Breast epithelium (tissue), 4 donors: ENCODE measurements around the gene IL1RN. TPM values are rescaled to one million over a fixed set of nuclear protein-coding genes. Genes with fewer than 3 reads are reported as not detected.

Experiments
- DNase-seq, 2 donors: peaks; one replicate each; pipeline ENCODE4 v3.0.0-alpha.2; 2019; ENCODE audit warnings: low spot score in 2 of 2
- H3K27ac ChIP-seq, 2 donors: fragments of 200-600 bp; sonication (generic) in 1 of 2; one replicate each; pipeline ENCODE4 v1.5.1; 2016 to 2019; ENCODE audit warnings: mild to moderate bottlenecking in 1 of 2
- H3K27me3 ChIP-seq, 2 donors: fragments of 200-600 bp; sonication (generic) in 1 of 2; one replicate each; pipeline versions ENCODE4 v1.5.1 to v1.6.0; 2017 to 2019; ENCODE audit warnings: control low read depth in 1 of 2, mild to moderate bottlenecking in 1 of 2
- H3K36me3 ChIP-seq: fragments of 200-600 bp; one replicate; pipeline ENCODE4 v1.5.1; 2019
- H3K4me1 ChIP-seq, 2 donors: fragments of 200-600 bp; sonication (generic); one replicate each; pipeline ENCODE4 v1.5.1; 2016 to 2019; ENCODE audit warnings: control low read depth in 1 of 2
- H3K4me3 ChIP-seq, 3 donors: fragments of 200-600 bp; sonication (generic); 1 replicate in 2 of 3; 2 replicates in 1 of 3; pipeline ENCODE4 v1.5.1; 2016 to 2019; ENCODE audit warnings: mild to moderate bottlenecking in 3 of 3, moderate library complexity in 2 of 3
- H3K9me3 ChIP-seq, 2 donors: fragments of 200-600 bp; sonication (generic) in 1 of 2; one replicate each; pipeline ENCODE4 v1.5.1; 2016 to 2019; ENCODE audit warnings: control low read depth in 1 of 2
- POLR2A ChIP-seq: fragments of 450-650 bp; IDR thresholded peaks from one replicate; pipeline ENCODE4 v1.6.1; 2016; ENCODE audit warnings: antibody characterized with exemption, mild to moderate bottlenecking, moderate library complexity
- POLR2AphosphoS5 ChIP-seq, 3 donors: sonication (generic); formaldehyde crosslinking; IDR thresholded peaks; one replicate each; pipeline ENCODE4 v1.6.1; 2017; ENCODE audit warnings: antibody characterized with exemption in 3 of 3
- intact Hi-C: fragments of 100-400 bp; cut with DNase I; formaldehyde crosslinking; loops from one replicate; pipeline ENCODE4 v1.15.1; 2023; ENCODE audit warnings: low total_unique reads
- total RNA-seq, 3 donors: library from RNA; depleted of rRNA; stranded (reverse); fragments of >200 nt; gene quantifications; one replicate each; pipeline ENCODE4 v1.1.0, GENCODE V29; 2016
- TF ChIP-seq, protein P1 (sequence below), 3 donors: fragments of 450-650 bp; IDR thresholded peaks; one replicate each; pipeline ENCODE4 v1.5.1; 2016 to 2017; ENCODE audit warnings: antibody characterized with exemption in 3 of 3, mild to moderate bottlenecking in 3 of 3, moderate library complexity in 3 of 3

Gene IL1RN
- total RNA-seq, 3 donors from 2014 or later = 0.66 to 3.8 (median 1.6) TPM

DNA sequence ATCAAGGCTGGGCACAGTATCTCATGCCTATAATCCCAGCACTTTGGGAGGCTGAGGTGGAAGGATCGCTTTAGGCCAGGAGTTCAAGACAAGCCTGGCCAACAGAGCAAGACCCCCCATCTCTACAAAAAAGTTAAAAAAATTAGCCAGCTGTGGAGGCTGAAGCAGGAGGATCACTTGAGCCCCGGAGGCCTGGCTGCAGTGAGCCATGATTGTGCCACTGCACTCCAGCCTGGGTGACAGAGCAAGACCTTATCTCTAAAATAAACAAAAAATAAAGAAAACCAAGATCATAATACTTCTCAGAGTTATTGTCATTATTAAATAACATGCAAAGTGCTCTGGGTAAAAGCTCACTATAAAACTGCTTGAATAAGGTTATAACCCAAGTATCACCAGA, 14.9 kb downstream of the IL1RN start:
- H3K4me3 ChIP-seq = no peak overlapping the region
- no peaks in the 10 kb centered on the region for H3K4me1 ChIP-seq
- no peaks in the 10 kb centered on the region for H3K36me3 ChIP-seq
- no peak overlapping the region for H3K27ac ChIP-seq
- DNase-seq = no peak
- no peak for TF ChIP-seq POLR2A
- no peak for TF ChIP-seq POLR2AphosphoS5 (IDR thresholded peaks at IDR 0.05)
- TF ChIP-seq, protein P1, sequence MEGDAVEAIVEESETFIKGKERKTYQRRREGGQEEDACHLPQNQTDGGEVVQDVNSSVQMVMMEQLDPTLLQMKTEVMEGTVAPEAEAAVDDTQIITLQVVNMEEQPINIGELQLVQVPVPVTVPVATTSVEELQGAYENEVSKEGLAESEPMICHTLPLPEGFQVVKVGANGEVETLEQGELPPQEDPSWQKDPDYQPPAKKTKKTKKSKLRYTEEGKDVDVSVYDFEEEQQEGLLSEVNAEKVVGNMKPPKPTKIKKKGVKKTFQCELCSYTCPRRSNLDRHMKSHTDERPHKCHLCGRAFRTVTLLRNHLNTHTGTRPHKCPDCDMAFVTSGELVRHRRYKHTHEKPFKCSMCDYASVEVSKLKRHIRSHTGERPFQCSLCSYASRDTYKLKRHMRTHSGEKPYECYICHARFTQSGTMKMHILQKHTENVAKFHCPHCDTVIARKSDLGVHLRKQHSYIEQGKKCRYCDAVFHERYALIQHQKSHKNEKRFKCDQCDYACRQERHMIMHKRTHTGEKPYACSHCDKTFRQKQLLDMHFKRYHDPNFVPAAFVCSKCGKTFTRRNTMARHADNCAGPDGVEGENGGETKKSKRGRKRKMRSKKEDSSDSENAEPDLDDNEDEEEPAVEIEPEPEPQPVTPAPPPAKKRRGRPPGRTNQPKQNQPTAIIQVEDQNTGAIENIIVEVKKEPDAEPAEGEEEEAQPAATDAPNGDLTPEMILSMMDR (IDR thresholded peaks at IDR 0.05) = no peak
- intact Hi-C loops = no loop called here
- no peaks in the 10 kb centered on the region for H3K27me3 ChIP-seq
- H3K9me3 ChIP-seq = no peaks in the 10 kb centered on the region

DNA sequence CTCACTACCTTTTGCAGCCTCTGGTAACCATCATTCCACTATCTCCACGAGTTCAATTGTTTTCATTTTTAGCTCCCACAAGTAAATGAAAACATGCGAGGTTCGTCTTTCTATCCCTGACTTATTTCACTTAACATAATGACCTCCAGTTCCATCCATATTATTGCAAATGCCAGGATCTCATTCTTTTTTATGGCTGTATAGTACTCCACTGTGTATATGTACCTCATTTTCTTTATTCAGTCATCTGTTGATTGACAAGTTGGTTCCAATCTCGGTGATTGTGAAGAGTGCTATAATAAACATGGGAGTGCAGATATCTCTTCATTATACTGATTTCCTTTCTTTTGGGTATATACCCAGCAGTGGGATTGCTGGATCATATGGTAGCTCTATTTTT, 16.9 kb downstream of the IL1RN start:
- no peak overlapping the region for H3K4me3 ChIP-seq
- TF ChIP-seq, protein P1 (IDR thresholded peaks at IDR 0.05) = no peak
- no peak for TF ChIP-seq POLR2A
- TF ChIP-seq POLR2AphosphoS5 (IDR thresholded peaks at IDR 0.05) = no peak
- intact Hi-C loops = no loop called here
- H3K27ac ChIP-seq = no peak overlapping the region
- DNase-seq = no peak
- H3K9me3 ChIP-seq = no peaks in the 10 kb centered on the region
- no peaks in the 10 kb centered on the region for H3K27me3 ChIP-seq
- no peaks in the 10 kb centered on the region for H3K36me3 ChIP-seq
- no peaks in the 10 kb centered on the region for H3K4me1 ChIP-seq

DNA sequence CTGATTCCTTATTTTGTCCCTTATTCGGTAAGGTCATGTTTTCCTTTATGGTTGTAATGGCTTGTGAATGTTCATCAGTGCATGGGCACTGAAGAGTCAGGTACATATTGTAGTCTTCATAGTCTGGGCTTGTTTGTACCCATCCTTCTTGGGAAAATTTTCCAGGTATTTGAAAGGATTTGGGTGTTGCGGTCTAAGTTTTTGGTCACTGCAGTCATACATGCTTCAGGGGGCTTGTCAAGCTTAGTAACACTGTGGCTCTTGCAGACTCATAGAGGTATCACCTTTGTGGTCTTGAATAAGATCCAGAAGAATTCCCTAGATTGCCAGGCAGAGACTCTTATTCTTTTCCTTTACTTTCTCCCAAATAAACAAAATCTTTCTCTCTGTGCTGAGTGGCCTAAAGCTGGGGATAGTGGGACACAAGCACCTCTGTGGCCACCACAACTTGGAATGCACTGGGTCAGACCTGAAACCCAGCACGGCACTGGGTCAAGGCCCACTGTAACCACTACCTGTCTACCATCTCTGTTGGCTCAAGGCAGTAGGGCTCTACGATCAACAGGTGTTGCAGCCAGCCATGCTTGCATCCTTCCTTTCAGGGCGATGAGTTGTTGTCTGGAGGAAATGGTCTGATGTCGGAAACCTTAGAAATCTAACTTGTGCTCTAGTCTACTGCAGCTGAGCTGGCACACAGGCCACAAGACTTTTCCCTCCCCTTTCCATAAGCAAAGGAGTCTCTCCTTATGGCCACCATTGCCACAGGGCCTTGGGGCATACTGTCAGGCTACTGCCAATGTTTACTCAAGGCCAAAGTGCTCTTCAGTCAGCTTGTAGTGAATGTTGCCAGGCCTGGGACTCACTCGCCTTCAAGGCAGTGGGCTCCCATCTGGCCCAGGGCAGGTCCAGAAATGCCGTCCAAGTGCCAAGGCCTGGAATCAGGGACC, 21.5 kb downstream of the IL1RN start:
- no peaks in the 10 kb centered on the region for H3K4me1 ChIP-seq
- intact Hi-C loops = no loop called here
- no peaks in the 10 kb centered on the region for H3K9me3 ChIP-seq
- no peak for DNase-seq
- H3K27ac ChIP-seq = no peak overlapping the region
- H3K4me3 ChIP-seq = no peak overlapping the region
- H3K27me3 ChIP-seq = no peaks in the 10 kb centered on the region
- TF ChIP-seq POLR2AphosphoS5 (IDR thresholded peaks at IDR 0.05) (no peak), POLR2A (no peak)
- TF ChIP-seq, protein P1 (IDR thresholded peaks at IDR 0.05) = no peak
- H3K36me3 ChIP-seq = no peaks in the 10 kb centered on the region

DNA sequence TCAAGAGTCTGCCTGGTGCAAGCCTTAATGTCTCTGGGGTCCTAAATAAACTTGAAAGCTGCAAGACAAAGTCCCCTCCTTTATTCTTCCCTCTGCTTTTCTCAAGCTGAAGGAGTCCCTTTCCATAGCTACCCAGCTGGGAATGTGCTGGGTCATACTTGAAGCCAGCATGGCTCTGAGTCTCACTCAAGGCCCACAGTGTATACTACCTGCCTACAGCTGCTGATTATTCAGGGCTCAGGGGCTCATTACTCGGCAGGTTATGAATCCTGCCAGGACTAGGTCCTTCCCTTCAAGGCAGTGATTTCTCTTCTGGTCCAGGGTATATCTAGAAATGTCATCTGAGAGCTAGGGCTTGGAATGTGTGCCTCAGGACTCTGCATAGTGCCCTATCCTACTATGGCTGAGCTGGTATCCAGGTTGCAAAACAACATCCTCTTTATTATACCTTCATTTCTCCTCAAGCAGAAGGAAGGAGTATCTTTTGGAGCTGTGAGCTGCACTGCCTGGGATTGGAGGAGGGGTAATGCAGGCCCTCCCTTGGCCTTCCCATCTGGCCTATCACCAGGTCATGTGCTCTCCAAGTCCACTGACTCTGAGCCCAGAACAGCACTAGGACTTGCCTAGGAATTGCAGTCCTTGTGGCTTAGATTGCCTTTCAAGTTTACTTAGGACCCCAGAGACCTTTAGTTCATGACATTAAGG, 22.3 kb downstream of the IL1RN start:
- DNase-seq = no peak
- Histone ChIP-seq H3K4me3 (no peak overlapping the region), H3K4me1 (no peaks in the 10 kb centered on the region), H3K27ac (no peak overlapping the region), H3K27me3 (no peaks in the 10 kb centered on the region), H3K9me3 (no peaks in the 10 kb centered on the region), H3K36me3 (no peaks in the 10 kb centered on the region)
- intact Hi-C loops = no loop called here
- TF ChIP-seq POLR2AphosphoS5 (IDR thresholded peaks at IDR 0.05) = no peak
- TF ChIP-seq, protein P1 (IDR thresholded peaks at IDR 0.05) = no peak
- TF ChIP-seq POLR2A = no peak

DNA sequence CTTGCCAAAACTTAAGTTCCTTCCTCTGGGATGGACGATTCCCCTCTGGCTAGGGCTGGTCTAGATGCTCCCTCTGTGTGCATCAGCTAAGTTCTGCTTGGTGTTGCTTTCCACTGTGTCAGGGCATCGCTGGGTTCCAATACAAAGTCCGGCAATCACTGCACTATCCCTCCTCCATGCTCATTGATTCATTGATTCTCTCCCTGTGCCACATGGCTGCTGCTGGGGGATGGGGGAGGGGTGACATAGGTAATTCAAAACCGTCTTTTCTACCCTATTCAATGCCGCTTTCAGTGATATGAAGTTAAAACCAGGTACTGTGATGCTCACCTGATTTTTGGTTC, 22.8 kb downstream of the IL1RN start:
- Histone ChIP-seq H3K27me3 (no peaks in the 10 kb centered on the region), H3K36me3 (no peaks in the 10 kb centered on the region), H3K9me3 (no peaks in the 10 kb centered on the region), H3K4me3 (no peak overlapping the region), H3K27ac (no peak overlapping the region), H3K4me1 (no peaks in the 10 kb centered on the region)
- TF ChIP-seq POLR2AphosphoS5 (IDR thresholded peaks at IDR 0.05) (no peak), POLR2A (no peak)
- TF ChIP-seq, protein P1 (IDR thresholded peaks at IDR 0.05) = no peak
- intact Hi-C loops = no loop called here
- no peak for DNase-seq
